Ovary (tissue), 9 donors: ENCODE data around the gene INTS11. TPM values are rescaled to one million over a fixed set of nuclear protein-coding genes. Genes with fewer than 3 reads are reported as not detected.

Source experiments
- DNase-seq, 5 donors: peaks; one replicate each; pipeline ENCODE4 v3.0.0-alpha.2; 2019 to 2020
- H3K27ac ChIP-seq, 2 donors: fragments of 200-600 bp; one replicate each; pipeline versions ENCODE4 v1.5.1 to v1.8.0; 2019 to 2022
- H3K27me3 ChIP-seq: fragments of 200-600 bp; one replicate; pipeline ENCODE4 v1.8.0; 2022
- H3K36me3 ChIP-seq: fragments of 200-600 bp; sonication (generic); one replicate; pipeline ENCODE4 v1.5.1; 2019
- H3K4me1 ChIP-seq: one replicate; pipeline ENCODE4 v1.8.1; 2013; ENCODE audit warnings: mild to moderate bottlenecking, moderate library complexity; ENCODE audit not compliant: insufficient read depth
- H3K4me3 ChIP-seq: fragments of 200-600 bp; sonication (generic); one replicate; pipeline ENCODE4 v1.5.1; 2017
- H3K9me3 ChIP-seq, 2 donors: fragments of 200-600 bp in 1 of 2; sonication (generic) in 1 of 2; one replicate each; pipeline versions ENCODE4 v1.5.1 to v1.8.1; 2013 to 2019; ENCODE audit warnings: mild to moderate bottlenecking in 1 of 2, moderate library complexity in 1 of 2
- CTCF ChIP-seq, 3 donors: fragments of 450-650 bp in 2 of 3; fragments of 200-600 bp in 1 of 3; IDR thresholded peaks; one replicate each; pipeline versions ENCODE4 v1.5.1 to v1.8.0; 2016 to 2022; ENCODE audit warnings: antibody characterized with exemption in 3 of 3, mild to moderate bottlenecking in 1 of 3
- EP300 ChIP-seq: sonication (generic); formaldehyde crosslinking; IDR thresholded peaks from one replicate; pipeline ENCODE4 v1.6.1; 2017; ENCODE audit warnings: antibody characterized with exemption
- POLR2A ChIP-seq: fragments of 450-650 bp; IDR thresholded peaks from one replicate; pipeline ENCODE4 v1.6.1; 2017; ENCODE audit warnings: antibody characterized with exemption, mild to moderate bottlenecking, moderate library complexity
- WGBS, 3 donors: extraction: QIAGEN DNeasy Blood & Tissue Kit in 1 of 3; methylation state at CpG; one replicate each; pipeline versions ENCODE4 v1.1.5 to v1.1.7; 2013 to 2017; 5-methylcytosine and 5-hydroxymethylcytosine counted together
- intact Hi-C, 4 donors: fragments of 100-400 bp; cut with DNase I; formaldehyde crosslinking; loops; one replicate each; pipeline versions ENCODE4 v1.11.0 to v1.15.1; 2022 to 2023
- polyA plus RNA-seq, 2 donors: library from polyadenylated mRNA; stranded (reverse); fragments of 200-250 nt in 1 of 2; fragments of 350-450 nt in 1 of 2; fragmentation: Illumina TruSeq in 1 of 2; extraction: RNeasy Lipid Tissue Mini Kit (QIAGEN cat#74804) in 1 of 2; gene quantifications; one replicate each; pipeline ENCODE4 v1.2.3, GENCODE V29; 2013 to 2014
- total RNA-seq, 7 donors: library from RNA; depleted of rRNA in 2 of 7; stranded (reverse); fragments of >200 nt in 2 of 7; fragmentation: NEBNext Ultra II Directional in 3 of 7; extraction: Animal tissue kit (Norgen Biotek cat#: 25700) in 3 of 7; gene quantifications; one replicate each; pipeline versions ENCODE4 v1.1.0 to v1.2.4, GENCODE V29; 2016 to 2023
- donor health status: DM: no; HTN: no; CAD: no; lungs with moderate emphysema.
- donor health status: DM: no; HTN: no; CAD: no.
- donor health status: Bipolar disorder and iron deficiency.
- donor health status: DM: yes; HTN: yes; CAD: no.
- donor health status: DM: no; HTN: no; CAD: no.
- donor health status: DM: yes; HTN: yes; CAD: no.

Gene INTS11
- total and polyA plus RNA-seq, 9 donors: 72.6 to 135 (median 109) TPM

GRCh38 chr1:1306070-1306660 lies 18.3 kb downstream of the INTS11 start:
- H3K36me3 ChIP-seq: no peaks in the 10 kb centered on the region
- H3K9me3 ChIP-seq: no peaks in the 10 kb centered on the region
- peak overlapping the region in 1 of 2 donors; percentile 76 for H3K27ac ChIP-seq
- H3K4me3 ChIP-seq: peak overlapping the region; percentile 46
- H3K4me1 ChIP-seq: peaks cover 32% of the 10 kb centered on the region
- 33 to 39% (median 39%) methylated on average over 10 to 11 of the region's 11 CpGs for WGBS, 3 donors
- no peak for DNase-seq
- H3K27me3 ChIP-seq: no peaks in the 10 kb centered on the region
- TF ChIP-seq POLR2A (no peak), CTCF (IDR thresholded peaks at IDR 0.05) (no peak), EP300 (no peak)
- intact Hi-C loops: no loop called here

GRCh38 chr1:1305300-1306069 lies 19.0 kb downstream of the INTS11 start:
- Histone ChIP-seq H3K36me3 (no peaks in the 10 kb centered on the region), H3K4me3 (peak overlapping the region; percentile 46), H3K27me3 (no peaks in the 10 kb centered on the region), H3K4me1 (peaks cover 32% of the 10 kb centered on the region), H3K9me3 (no peaks in the 10 kb centered on the region), H3K27ac (peak overlapping the region; percentile 76 to 79)
- WGBS, 3 donors: 26 to 31% (median 30%) methylated on average over 22 to 25 of the region's 25 CpGs
- DNase-seq: peak; percentile 75 to 81 (median 79)
- intact Hi-C loops: no loop called here
- TF ChIP-seq EP300: no peak
- TF ChIP-seq CTCF (IDR thresholded peaks at IDR 0.05): no peak
- TF ChIP-seq POLR2A: no peak

- Histone ChIP-seq H3K4me3 (peak overlapping the region; percentile 46), H3K36me3 (no peaks in the 10 kb centered on the region), H3K4me1 (peaks cover 32% of the 10 kb centered on the region), H3K9me3 (no peaks in the 10 kb centered on the region), H3K27me3 (no peaks in the 10 kb centered on the region), H3K27ac (peak overlapping the region; percentile 76 to 79)
- peak in 1 of 3 donors; percentile 26 for TF ChIP-seq CTCF (IDR thresholded peaks at IDR 0.05)
- peak; percentile 26 for TF ChIP-seq POLR2A
- no peak for TF ChIP-seq EP300
- intact Hi-C loops: no loop called here
- WGBS, 3 donors: 9 to 15% (median 13%) methylated on average over 24 to 29 of the region's 29 CpGs
- DNase-seq: peak; percentile 87 to 92 (median 90)
Observed at GRCh38 chr1:1304331-1305299, 19.8 kb downstream of the INTS11 start.

GRCh38 chr1:1303736-1304135 lies 20.7 kb downstream of the INTS11 start:
- peak in 1 of 5 donors; percentile 52 for DNase-seq
- H3K27me3 ChIP-seq: no peaks in the 10 kb centered on the region
- H3K4me1 ChIP-seq: peaks cover 24% of the 10 kb centered on the region
- peak overlapping the region; percentile 76 to 79 for H3K27ac ChIP-seq
- H3K4me3 ChIP-seq: no peak overlapping the region
- H3K36me3 ChIP-seq: no peaks in the 10 kb centered on the region
- no peaks in the 10 kb centered on the region for H3K9me3 ChIP-seq
- intact Hi-C loops: no loop called here
- 66 to 76% (median 73%) methylated on average over 6 to 13 of the region's 13 CpGs for WGBS, 3 donors
- TF ChIP-seq CTCF (IDR thresholded peaks at IDR 0.05): no peak
- TF ChIP-seq EP300: no peak
- TF ChIP-seq POLR2A: no peak
